HepG2 (cell line): ENCODE results near the gene FBXW12. TPM values are rescaled to one million over a fixed set of nuclear protein-coding genes. Genes with fewer than 3 reads are reported as not detected.
A peak's percentile ranks its signal among the peaks of the same experiment; 100 is the strongest.

Experiments
- ATF7 ChIP-seq, 2 experiments: fragments of 450-650 bp in 1 of 2; sonication (generic) in 1 of 2; formaldehyde crosslinking in 1 of 2; IDR thresholded peaks; 2 replicates each; pipeline versions ENCODE4 v1.4.0 to v1.6.1; 2016 to 2020; ENCODE audit warnings: antibody characterized with exemption in 1 of 2, mild to moderate bottlenecking in 1 of 2, missing genetic modification reagents in 1 of 2
- ATRX ChIP-seq: sonication (generic); formaldehyde crosslinking; IDR thresholded peaks from 2 replicates; pipeline ENCODE4 v1.4.0; 2020; ENCODE audit warnings: missing genetic modification reagents, borderline replicate concordance
- E2F1 ChIP-seq: sonication (generic); formaldehyde crosslinking; IDR thresholded peaks from 2 replicates; pipeline ENCODE4 v1.5.0; 2020; ENCODE audit warnings: missing genetic modification reagents
- FOSL2 ChIP-seq: sonication (generic); formaldehyde crosslinking; IDR thresholded peaks from 2 replicates; pipeline ENCODE4 v1.4.0; 2020; ENCODE audit warnings: missing genetic modification reagents
- MED8 ChIP-seq: sonication (generic); formaldehyde crosslinking; IDR thresholded peaks from 2 replicates; pipeline ENCODE4 v1.8.1; 2023; ENCODE audit warnings: mild to moderate bottlenecking, missing genetic modification reagents; ENCODE audit not compliant: insufficient replicate concordance
- NR2F1 ChIP-seq, 2 experiments: fragments of 450-650 bp in 1 of 2; formaldehyde crosslinking in 1 of 2; IDR thresholded peaks; 2 replicates each; pipeline versions ENCODE4 v1.5.0 to v1.6.1; 2016 to 2020; ENCODE audit warnings: mild to moderate bottlenecking in 1 of 2, missing compliant biosample characterization in 1 of 2, missing genetic modification reagents in 1 of 2, moderate library complexity in 1 of 2
- PHF21A ChIP-seq: sonication (generic); formaldehyde crosslinking; IDR thresholded peaks from 2 replicates; pipeline ENCODE4 v1.5.0; 2020; ENCODE audit warnings: mild to moderate bottlenecking, missing genetic modification reagents
- PREB ChIP-seq: sonication (generic); formaldehyde crosslinking; IDR thresholded peaks from 2 replicates; pipeline ENCODE4 v1.4.0; 2020; ENCODE audit warnings: missing genetic modification reagents
- REL ChIP-seq: sonication (generic); formaldehyde crosslinking; conservative IDR thresholded peaks from 2 replicates; pipeline ENCODE4 v1.8.0; 2022; ENCODE audit warnings: mild to moderate bottlenecking, missing genetic modification reagents, moderate library complexity
- SALL1 ChIP-seq: sonication (generic); formaldehyde crosslinking; IDR thresholded peaks from 2 replicates; pipeline ENCODE4 v1.8.0; 2022; ENCODE audit warnings: mild to moderate bottlenecking, missing genetic modification reagents
- SSRP1 ChIP-seq: IDR thresholded peaks from 2 replicates; pipeline ENCODE4 v1.6.1; 2016; ENCODE audit warnings: control low read depth
- ZFYVE20 ChIP-seq: sonication (generic); formaldehyde crosslinking; IDR thresholded peaks from 2 replicates; pipeline ENCODE4 v1.8.0; 2023; ENCODE audit warnings: low read depth, mild to moderate bottlenecking, moderate library complexity, missing genetic modification reagents, borderline replicate concordance
- ZNF274 ChIP-seq: sonication (generic); formaldehyde crosslinking; IDR thresholded peaks from 2 replicates; pipeline ENCODE4 v1.5.1; 2020; ENCODE audit warnings: mild to moderate bottlenecking, missing genetic modification reagents
- ZNF337 ChIP-seq: sonication (generic); formaldehyde crosslinking; IDR thresholded peaks from 2 replicates; pipeline ENCODE4 v1.5.1; 2020; ENCODE audit warnings: missing genetic modification reagents, low read depth, mild to moderate bottlenecking, borderline replicate concordance
- ZNF451 ChIP-seq: sonication (generic); formaldehyde crosslinking; IDR thresholded peaks from 2 replicates; pipeline ENCODE4 v1.5.0; 2020; ENCODE audit warnings: mild to moderate bottlenecking, missing genetic modification reagents
- ZNF687 ChIP-seq: sonication (generic); formaldehyde crosslinking; IDR thresholded peaks from 2 replicates; pipeline ENCODE4 v1.5.1; 2020; ENCODE audit warnings: mild to moderate bottlenecking, missing genetic modification reagents, moderate library complexity
- ZNF800 ChIP-seq: sonication (generic); formaldehyde crosslinking; IDR thresholded peaks from 2 replicates; pipeline ENCODE4 v1.4.0; 2020; ENCODE audit warnings: missing genetic modification reagents
- ZNF839 ChIP-seq: sonication (generic); formaldehyde crosslinking; IDR thresholded peaks from 2 replicates; pipeline ENCODE4 v1.4.0; 2020; ENCODE audit warnings: missing genetic modification reagents, mild to moderate bottlenecking, borderline replicate concordance
- polyA plus RNA-seq, 8 experiments: library from polyadenylated mRNA; depleted of rRNA in 3 of 8; stranded (reverse) in 7 of 8; unstranded in 1 of 8; fragments of >200 nt; fragmentation: Illumina TruSeq in 4 of 8; extraction: Trizol in 4 of 8; gene quantifications; 2 replicates each; pipeline versions ENCODE4 v1.2.1 to v1.2.3, GENCODE V29; 2011 to 2016; ENCODE audit warnings: low read depth in 4 of 8, missing spikeins in 1 of 8, mixed read lengths in 1 of 8; ENCODE audit not compliant: insufficient read depth in 1 of 8
- total RNA-seq, 5 experiments: library from RNA; depleted of rRNA; stranded (reverse); fragments of >200 nt; fragmentation: Illumina TruSeq; extraction: Trizol; gene quantifications; 2 replicates each; pipeline ENCODE4 v1.2.3, GENCODE V29; 2016; ENCODE audit warnings: low read depth in 1 of 5

The FBXW12 gene
- total and polyA plus RNA-seq, 2 of the 13 experiments (the other 11 are each of a cell fraction or from before 2014, with no cell fraction given), result not detected

- TF ChIP-seq ZNF687 (peak; percentile 49), ZNF839 (CRISPR knock-in tag) (0 out of 2 replicates have a peak, but pooled peaks have one; percentile 27), MED8 (no peak), ATF7 (IDR thresholded peaks at IDR 0.05) (no peak), ATF7 (CRISPR knock-in tag; IDR thresholded peaks at IDR 0.05) (no peak), ZNF274 (CRISPR knock-in tag) (no peak), ZNF337 (CRISPR knock-in tag) (no peak), REL (CRISPR knock-in tag) (no peak), E2F1 (no peak), PHF21A (no peak), ZFYVE20 (CRISPR knock-in tag) (no peak), PREB (CRISPR knock-in tag) (no peak), FOSL2 (CRISPR knock-in tag) (no peak), ZNF800 (no peak), SALL1 (CRISPR knock-in tag) (no peak), NR2F1 (CRISPR knock-in tag; IDR thresholded peaks at IDR 0.05) (no peak), SSRP1 (no peak), ATRX (CRISPR knock-in tag) (no peak), ZNF451 (CRISPR knock-in tag) (no peak)
Measured at GRCh38 chr3:48425281-48425812, 53.3 kb downstream of the FBXW12 start (continued).
